H1 (cell line): ENCODE data around the gene NSUN7. TPM values are rescaled to one million over a fixed set of nuclear protein-coding genes. Genes with fewer than 3 reads are reported as not detected.

Experiments used
- BRCA1 ChIP-seq: IDR thresholded peaks from 2 replicates; pipeline ENCODE4 v1.6.1; 2012; ENCODE audit warnings: low read depth, low read length, improper control_type of control experiment
- GABPA ChIP-seq: IDR thresholded peaks from 2 replicates; pipeline ENCODE4 v1.6.1; 2011; ENCODE audit warnings: mild to moderate bottlenecking, low read length, moderate library complexity, borderline replicate concordance; ENCODE audit not compliant: insufficient read depth
- YY1 ChIP-seq: IDR thresholded peaks from 2 replicates; pipeline ENCODE4 v1.6.1; 2011; ENCODE audit warnings: low read depth, mild to moderate bottlenecking, low read length
- polyA plus RNA-seq, 7 experiments: library from polyadenylated mRNA; depleted of rRNA in 3 of 7; stranded (reverse) in 5 of 7; unstranded in 2 of 7; fragments of >200 nt in 5 of 7; fragments of 200-250 nt in 2 of 7; gene quantifications; 1 replicate in 5 of 7; 2 replicates in 1 of 7; 4 replicates in 1 of 7; pipeline versions ENCODE4 v1.2.1 to v1.2.3, GENCODE V29; 2011 to 2013; ENCODE audit warnings: missing spikeins in 2 of 7, mixed read lengths in 2 of 7
- total RNA-seq: library from RNA; stranded (reverse); fragmentation: NEBNext Ultra II Directional; extraction: Animal tissue kit (Norgen Biotek cat#: 25700); gene quantifications from 2 replicates; pipeline ENCODE4 v1.2.1, GENCODE V29; 2021

Gene NSUN7
- total and polyA plus RNA-seq, 2 of the 8 experiments (the other 6 are each of a cell fraction or from before 2014, with no cell fraction given) = 8.8 to 24.4 TPM

DNA sequence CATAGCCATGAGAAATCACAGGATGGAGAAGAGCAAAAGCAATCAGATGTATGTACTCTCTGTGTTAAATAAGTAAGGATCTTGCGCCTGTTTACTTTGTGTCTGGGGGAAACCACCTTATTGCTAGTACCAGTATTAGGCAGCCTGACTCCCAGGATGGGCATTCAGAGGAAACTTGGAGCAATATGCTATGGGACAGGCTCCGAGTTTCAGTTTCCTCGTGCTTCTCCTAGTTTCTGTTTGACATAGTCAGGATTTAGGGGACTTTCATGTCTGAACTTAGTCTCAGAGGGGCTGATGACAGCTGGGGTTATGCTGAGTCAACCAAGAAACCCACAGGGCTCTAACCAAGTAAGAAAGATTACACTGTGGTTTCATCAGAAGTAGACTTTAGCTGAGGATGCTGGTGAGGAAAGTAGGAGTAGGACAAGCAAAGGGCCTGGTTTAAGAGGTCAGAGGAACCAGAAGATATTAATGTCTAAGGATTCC, 13.5 kb downstream of the NSUN7 start (continued):
- no peak for TF ChIP-seq GABPA
- TF ChIP-seq BRCA1 = no peak
- TF ChIP-seq YY1 = no peak
- TF ChIP-seq, all 59 proteins: peak for 0
